Inflammatory macrophage treated with lipopolysaccharide for 1 hour (primary cell): ENCODE data around the gene WWC2.

Source experiments
- DNase-seq, 2 donors: peaks; one replicate each; pipeline ENCODE4 v3.0.0-alpha.2; 2020 to 2022

Gene WWC2

GRCh38 chr4:183335369-183335940 is 236.4 kb downstream of the WWC2 start:
- DNase-seq = peak; percentile 30 to 39

DNA sequence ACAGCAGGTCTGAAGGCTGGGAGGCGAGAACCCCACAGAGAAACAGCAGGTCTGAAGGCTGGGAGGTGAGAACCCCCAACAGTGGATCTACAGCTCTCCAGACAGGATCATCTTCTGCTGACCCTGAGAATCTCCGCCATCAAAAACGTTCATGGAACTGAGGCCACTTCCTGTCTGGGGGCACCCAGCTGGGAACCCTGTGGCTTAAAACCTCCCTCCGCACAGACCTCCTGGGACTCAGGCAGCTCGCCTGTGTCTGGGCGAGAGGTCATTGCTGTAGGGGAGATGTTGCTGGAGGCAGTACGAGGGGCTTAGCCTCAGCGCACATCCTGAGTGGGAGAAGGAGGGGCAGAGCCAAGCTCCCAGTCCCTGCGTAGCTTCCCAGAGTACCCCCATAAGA is 238.3 kb downstream of the WWC2 start:
- DNase-seq = no peak

- DNase-seq = no peak
Observed at GRCh38 chr4:183337833-183338232, 238.8 kb downstream of the WWC2 start.

DNA sequence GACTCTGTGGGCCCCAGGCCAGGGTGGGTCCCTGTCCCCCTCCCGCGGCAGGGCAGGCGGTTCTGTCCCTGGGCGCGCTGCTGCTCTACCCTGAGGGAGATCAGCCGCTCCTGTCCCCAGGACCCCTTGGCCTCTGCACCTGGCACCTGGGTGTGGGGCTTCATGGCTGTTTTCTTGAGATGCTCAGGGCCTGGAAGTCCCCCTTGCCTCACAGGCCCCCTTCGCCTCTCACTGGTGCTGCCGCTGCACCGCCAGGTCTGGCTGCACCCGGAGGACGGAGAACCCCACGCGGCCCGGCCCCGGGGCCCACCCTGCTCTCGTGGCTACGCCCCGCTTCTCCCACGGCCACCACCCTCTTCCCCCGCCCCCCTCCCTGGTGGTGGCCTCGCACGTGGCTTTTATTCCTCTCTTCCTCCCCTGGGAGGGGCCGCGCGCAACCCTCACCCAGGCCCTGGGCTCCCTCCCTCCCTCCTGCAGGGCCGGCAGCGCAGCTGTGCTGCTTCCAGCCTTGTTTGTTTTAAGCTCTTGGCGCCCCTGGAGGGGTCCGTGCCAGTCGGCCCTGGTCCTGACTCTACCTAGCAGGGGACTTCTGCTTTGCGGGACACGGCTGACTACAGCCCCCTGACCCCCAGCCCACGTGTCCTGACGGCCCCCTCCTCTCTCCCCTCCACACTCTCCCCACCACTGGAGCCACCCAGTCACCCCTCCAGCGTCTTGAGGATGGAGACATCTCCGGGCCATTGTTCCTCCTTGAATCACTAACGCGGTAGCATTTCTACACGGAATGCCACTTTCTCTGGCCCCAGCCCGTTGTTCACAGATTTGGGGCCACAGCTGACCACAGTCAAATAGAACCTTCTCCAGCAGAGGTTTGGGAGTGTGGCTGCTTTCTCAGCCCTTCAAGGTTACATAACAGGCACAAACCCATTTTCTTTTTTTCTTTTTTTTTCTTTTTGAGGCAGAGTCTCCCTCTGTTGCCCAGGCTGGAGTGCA is 243.8 kb downstream of the WWC2 start:
- DNase-seq = no peak

DNA sequence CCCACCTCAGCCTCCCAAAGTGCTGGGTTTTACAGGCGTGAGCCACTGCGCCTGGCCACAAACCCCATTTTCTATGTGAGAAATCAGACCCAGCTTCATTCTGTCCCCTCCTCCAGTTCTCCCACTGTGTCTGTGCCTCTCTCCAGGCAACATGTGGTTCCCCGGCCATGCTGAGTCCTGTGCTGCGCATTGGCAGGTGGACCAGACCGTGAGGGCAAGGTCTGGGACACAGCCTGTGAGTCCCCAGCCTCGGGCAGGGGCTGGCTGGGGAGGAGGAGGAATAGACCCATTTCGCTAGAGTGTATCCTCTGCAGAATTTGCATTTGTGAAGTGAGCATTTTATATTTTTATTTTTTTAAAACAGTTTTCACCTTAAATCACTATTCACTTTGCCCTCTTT is 244.7 kb downstream of the WWC2 start:
- DNase-seq = no peak

DNA sequence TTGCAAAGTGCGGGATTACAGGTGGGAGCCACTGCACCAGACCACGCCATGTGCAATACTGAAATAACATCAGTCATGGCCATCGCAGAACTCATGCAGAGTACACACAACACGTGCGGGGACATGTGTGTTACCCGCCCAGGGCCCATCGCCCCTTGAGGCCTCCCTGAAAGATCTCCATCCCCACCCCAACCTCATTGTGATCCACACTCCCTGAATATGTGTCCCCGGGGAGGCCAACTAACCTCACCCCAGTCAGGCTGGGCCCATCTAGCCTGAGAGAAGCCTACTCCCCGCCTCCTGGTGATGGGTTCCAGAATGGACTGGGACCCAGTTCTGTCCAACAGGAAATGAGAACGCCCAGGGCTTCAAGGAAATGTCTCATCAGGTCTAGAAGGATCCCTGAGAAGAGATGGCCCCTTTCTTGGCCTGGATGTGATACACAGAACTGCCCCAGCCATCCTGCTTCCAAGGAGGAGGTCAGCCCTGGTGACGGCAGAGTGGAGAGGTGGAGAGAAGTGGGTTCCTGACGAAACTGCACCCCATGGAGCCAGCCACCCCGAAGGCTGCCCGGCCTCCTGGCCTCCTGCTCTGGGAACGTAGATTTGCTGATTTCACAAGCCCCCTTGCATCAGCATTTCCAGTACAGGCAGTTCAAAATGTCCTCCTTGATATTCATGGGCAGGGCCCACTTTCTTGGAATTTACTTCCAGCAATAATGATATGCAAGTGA is 245.6 kb downstream of the WWC2 start:
- no peak for DNase-seq

DNA sequence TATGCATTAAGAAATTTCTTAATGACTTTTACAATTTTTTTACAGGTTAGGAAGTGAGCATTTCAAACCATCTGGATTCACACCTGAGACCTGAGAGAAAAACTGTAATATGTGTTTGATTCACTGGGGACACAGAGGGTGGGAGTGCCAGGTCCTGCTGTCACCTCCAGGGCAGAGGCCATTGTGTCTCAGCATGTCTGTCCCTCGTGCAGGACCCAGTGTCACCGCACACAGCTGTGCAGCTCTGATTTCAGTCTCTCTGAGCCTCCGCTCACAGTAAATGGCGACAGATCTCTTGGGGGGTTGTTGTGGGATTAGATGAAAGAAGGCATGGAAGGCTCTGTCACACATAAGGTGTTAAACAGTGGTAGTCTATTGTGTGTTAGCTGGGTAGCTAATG is 246.2 kb downstream of the WWC2 start:
- DNase-seq = no peak

DNA sequence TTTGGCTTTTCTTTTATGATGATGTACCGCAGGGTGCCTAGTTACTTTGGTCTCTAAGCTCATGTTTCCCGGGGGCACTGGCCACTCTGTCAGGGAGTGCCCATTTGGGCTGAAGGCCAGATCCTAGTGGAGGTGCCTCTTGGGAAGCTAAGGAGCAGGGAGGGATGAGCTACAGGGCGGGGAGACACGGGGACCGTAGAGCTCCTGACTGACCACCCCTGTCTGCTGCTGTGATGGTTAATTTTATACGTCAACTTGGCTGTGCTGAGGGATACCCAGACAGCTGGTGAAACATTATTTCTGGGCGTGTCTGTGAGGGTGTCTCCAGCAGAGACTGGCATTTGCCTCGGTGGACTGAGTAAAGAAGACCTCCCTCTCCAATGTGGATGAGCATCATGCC is 248.1 kb downstream of the WWC2 start:
- no peak for DNase-seq

DNA sequence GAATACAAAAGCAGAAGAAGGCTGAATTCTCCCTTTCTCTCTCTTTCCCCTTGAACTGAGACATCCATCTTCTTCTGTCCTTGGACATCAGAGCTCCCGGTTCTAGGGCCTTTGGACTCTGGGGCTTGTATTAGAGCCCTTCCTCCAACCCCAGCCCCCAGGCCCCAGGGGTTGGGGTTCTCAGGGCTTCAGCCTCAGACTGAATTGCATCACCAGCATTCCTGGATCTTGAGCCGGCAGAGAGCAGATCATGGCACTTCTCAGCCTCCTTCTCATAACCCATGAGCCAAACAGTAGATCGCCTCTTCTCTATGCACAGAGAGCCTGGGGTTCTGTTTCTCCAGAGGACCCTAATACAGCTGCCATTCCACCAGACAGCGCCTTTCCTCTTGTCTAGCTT is 248.5 kb downstream of the WWC2 start:
- DNase-seq = no peak

GRCh38 chr4:183348136-183348535 is 249.1 kb downstream of the WWC2 start:
- no peak for DNase-seq

DNA sequence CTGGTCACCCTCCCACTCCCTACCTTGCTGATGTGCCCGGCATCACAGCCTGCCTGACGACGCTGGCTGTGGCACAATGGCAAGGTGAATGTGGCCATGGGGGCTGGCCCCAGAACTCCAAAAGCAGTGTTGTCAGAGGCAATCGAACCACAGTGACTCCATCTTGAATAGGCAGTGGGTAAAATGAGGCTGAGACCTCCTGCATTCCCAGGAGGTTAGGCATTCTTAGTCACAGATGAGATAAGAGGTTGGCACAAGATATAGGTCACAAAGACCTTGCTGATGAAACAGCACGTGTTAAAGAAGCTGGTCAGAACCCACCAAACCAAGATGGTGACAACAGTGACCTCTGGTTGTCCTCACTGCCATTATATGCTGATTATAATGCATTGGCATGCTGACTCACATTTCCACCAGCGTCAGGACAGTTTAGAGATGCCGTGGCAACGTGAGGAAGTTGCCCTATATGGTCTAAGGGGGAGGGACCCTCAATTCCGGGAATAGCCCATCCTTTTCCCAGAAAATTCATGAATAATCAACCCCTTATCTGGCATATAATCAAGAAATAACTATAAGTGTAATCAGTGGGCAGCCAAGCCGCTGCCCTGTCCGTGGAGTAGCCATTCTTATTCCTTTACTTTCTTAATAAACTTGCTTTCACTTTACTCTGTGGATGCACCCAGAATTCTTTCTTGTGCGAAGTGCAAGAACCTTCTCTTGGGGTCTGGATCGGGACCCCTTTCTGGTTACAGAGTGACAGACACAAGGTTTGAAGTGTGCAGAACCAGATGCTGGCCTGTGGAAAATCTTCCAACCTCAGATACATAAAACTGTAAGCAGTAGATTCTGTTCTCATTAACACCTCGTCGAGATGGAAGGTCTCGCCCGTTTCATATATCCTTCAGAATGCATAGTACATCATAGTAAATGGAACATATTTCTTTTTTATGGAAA is 249.9 kb downstream of the WWC2 start:
- peak; percentile 66 to 81 for DNase-seq

GRCh38 chr4:183349673-183350072 is 250.6 kb downstream of the WWC2 start:
- no peak for DNase-seq

DNA sequence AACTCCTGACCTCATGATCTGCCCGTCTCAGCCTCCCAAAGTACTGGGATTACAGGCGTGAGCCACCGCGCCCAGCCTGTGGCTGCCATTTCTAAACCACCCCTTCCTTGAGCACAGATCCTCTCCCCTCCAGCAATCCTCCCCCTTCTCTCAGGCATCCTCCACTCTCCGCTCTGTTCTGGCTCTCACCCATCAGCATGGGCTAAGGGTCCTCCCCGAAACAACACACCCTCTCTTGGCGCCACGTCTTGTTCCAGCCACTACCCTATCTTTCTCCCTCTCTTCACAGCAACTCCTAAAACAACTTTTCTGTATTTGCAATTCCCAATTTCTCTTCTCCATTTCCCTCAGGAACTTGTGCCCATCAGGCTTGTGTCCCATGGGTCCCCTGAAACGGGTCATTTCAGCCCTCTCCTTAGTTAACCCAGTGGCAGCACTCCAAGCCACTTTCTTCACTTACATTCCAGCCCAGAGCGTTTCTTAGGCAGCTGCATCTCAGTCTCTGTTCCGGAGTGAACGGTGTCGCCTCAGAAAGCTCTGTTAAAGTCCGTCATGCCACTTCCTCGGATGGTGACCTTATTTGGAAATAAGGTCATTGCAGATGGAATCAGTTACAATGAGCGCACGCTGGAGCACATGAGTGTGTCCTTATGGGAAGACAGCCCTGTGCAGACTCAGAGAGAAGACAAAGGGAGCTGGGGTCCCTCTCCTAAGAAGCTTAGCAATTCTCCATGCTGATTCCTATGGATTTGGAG is 251.4 kb downstream of the WWC2 start:
- DNase-seq = no peak

DNA sequence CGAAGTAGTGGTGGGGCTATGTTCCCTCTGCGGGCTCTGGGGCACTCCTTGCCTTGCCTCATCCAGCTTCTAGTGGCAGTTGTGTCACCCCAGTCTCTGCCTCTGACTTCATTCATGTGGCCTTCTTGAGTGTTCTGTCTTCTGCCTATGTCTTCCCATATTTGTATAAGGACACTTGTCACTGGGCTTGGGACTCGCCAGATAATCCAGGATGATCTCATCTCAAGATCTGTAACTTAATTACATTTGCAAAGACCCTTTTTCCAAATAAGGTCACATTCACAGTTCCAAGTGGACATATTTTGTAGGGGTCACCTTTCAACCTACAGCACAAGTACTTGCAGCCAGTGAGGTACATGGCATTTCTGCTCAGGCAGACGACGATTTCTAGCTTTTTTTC is 253.5 kb downstream of the WWC2 start:
- peak in 1 of 2 donors; percentile 8 for DNase-seq

DNA sequence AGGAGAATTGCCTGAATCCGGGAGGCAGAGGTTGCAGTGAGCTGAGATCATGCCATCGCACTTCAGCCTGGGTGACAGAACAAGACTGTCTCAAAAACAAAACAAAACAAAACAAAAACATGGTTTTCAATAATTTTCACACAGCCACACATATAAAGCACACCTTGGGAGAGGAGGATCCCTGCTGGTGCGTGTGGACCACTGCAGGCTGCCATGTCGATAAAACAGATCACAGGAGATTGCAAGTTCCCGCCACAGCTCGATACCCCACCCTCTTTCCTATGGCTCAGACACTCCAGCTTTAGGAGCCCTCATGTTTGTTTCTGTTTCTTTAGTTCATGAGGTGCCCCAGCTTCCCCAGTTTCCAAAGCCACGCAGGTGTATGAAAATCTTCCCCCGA is 254.5 kb downstream of the WWC2 start:
- DNase-seq = no peak

DNA sequence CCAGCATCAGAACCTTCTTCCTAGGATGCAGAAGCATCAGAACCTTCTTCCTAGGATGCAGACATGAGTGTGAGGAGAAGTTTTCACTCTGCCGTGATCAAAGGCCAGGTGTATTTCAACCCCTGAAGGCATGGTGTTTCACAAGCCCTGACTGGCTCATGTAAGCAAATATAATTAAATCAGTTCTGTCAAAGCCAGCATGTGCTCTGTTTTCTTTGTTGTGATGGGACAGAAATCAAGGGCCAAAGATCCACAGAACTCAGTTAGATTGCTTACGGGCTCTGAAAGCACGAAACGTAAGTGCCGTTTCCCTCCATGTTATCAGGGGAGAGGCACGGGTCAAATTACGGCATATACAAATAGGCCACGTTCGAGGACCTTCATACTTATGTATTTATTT is 255.2 kb downstream of the WWC2 start:
- no peak for DNase-seq

DNA sequence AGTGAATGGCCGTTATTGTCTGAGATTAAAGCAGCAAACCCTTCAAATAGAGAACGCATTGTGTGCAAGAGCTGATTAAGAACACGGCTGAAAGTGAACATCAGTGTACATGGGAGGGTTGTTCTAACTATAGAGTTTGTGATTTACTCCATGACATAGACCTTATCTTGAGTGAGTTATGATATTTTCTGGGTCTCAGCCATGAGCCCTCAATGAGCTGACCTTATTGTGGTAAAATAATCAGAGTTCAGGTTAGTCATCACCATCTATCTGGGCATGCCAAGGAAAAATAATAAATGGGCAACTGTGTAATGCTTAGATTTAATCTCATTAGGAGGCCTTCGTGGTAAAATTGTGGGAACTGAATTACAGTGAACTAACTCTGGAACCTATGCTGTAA is 256.3 kb downstream of the WWC2 start:
- no peak for DNase-seq

DNA sequence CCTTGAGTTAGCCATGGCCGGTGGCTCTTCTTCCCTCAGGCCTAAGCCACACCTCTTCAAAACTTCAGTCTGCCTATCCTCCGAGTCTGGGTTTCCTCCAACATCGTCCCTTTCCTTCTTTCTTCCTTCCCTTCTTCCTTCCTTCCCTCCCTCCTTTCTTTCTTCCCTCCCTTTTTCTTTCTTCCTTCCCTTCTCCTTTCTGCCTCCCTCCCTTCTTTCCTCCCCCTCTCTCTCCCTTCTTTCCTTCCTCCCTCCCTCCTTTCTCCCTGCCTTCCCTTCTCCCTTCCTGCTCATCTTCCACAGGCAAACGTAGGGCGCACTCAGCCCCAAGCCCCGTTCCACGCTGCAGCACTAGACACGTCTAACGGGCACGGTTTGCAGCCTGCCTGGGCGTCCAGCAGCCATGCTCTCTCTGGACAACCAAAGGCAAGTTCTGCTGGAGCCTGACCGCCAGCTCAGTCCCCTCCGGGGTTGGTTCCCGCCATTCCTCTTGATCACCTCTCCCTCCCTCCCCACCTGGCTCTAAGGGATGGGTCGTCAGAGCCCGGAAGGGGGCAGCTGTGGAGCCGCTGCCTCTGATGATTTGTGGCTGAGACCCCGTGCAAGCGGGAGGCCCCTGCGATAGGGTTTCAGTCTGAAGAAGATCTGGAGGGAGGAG is 257.2 kb downstream of the WWC2 start:
- DNase-seq = no peak

GRCh38 chr4:183356931-183357675 is 258.0 kb downstream of the WWC2 start:
- no peak for DNase-seq

DNA sequence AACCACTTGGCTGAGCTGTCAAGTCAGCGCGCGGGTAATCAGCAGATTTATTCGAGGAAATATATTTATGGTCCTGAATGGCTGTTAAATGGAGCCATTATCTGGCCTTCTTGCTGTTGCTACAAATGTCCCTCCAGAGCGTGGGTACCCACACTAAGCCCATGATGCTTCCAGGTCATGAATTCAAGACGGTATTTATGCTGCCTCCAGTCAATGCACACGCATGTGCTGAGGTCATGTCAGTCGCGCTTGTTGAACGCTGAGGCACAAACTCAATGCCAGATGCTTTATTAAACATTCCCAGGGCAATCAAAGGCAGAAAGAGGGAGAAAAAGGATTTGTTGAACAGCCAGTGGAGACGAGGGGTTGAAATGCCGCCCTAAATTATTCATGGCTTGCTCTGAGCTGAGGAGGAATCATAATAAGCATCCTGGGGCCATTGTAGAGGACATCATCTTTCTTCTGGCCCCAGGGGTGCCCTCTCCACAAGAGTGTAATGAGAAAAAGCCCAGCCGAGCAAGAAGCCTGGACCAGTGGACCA is 259.2 kb downstream of the WWC2 start:
- no peak for DNase-seq
